Activated naive CD4-positive, alpha-beta T cell treated with anti-CD3 and anti-CD28 coated beads, Interleukin-2, amount 50 U/mL, for 72 hours (primary cell): ENCODE measurements around the gene PAGR1. TPM values are rescaled to one million over a fixed set of nuclear protein-coding genes. Genes with fewer than 3 reads are reported as not detected.
"Not testable (repeated sequence)": the region's sequence is repeated elsewhere in the genome, so short reads cannot be mapped to it uniquely, and the experiment has no call there.

Experiments
- ATAC-seq, 2 donors: fragments of 150-1000 bp; cut with Tn5 transposase; 2 replicates each; pipeline ENCODE4 v1.10.0; 2021; ENCODE audit warnings: mild to moderate bottlenecking in 2 of 2, moderate library complexity in 2 of 2
- DNase-seq, 2 donors: peaks; one replicate each; pipeline ENCODE4 v3.0.0; 2021 to 2022; ENCODE audit warnings: low spot score in 2 of 2
- H3K27ac Mint-ChIP-seq, 2 donors: one replicate each; pipeline ENCODE4 v1.8.0; 2022; ENCODE audit warnings: mild to moderate bottlenecking in 2 of 2, mixed read lengths in 2 of 2
- H3K36me3 Mint-ChIP-seq, 2 donors: one replicate each; pipeline ENCODE4 v1.8.0; 2022; ENCODE audit warnings: mixed read lengths in 2 of 2
- H3K9me3 Mint-ChIP-seq, 2 donors: one replicate each; pipeline ENCODE4 v1.8.0; 2022; ENCODE audit warnings: mixed read lengths in 2 of 2
- total RNA-seq, 2 donors: library from RNA; stranded (reverse); gene quantifications; one replicate each; pipeline ENCODE4 v1.2.3, GENCODE V29; 2022

The PAGR1 gene
- total RNA-seq, 2 donors from 2014 or later: 20.2 to 40.0 TPM

- DNase-seq (peak; percentile 100), ATAC-seq (peak; percentile 97)
- peak within 1 kb of the TSS; percentile 94 to 98 for H3K27ac Mint-ChIP-seq
- peaks cover 41 to 45% of the 10 kb centered on the region in 2 donors for H3K36me3 Mint-ChIP-seq
- H3K9me3 Mint-ChIP-seq: no peaks in the 10 kb centered on the region
These were observed 25.6 kb upstream of the PAGR1 start, which contains the start of gene KIF22 for GRCh38 chr16:29790183-29790948. TSS of gene KIF22 (plus strand) at chr16:29790751. CDS start at chr16:29790760, 9 bp downstream.

DNA sequence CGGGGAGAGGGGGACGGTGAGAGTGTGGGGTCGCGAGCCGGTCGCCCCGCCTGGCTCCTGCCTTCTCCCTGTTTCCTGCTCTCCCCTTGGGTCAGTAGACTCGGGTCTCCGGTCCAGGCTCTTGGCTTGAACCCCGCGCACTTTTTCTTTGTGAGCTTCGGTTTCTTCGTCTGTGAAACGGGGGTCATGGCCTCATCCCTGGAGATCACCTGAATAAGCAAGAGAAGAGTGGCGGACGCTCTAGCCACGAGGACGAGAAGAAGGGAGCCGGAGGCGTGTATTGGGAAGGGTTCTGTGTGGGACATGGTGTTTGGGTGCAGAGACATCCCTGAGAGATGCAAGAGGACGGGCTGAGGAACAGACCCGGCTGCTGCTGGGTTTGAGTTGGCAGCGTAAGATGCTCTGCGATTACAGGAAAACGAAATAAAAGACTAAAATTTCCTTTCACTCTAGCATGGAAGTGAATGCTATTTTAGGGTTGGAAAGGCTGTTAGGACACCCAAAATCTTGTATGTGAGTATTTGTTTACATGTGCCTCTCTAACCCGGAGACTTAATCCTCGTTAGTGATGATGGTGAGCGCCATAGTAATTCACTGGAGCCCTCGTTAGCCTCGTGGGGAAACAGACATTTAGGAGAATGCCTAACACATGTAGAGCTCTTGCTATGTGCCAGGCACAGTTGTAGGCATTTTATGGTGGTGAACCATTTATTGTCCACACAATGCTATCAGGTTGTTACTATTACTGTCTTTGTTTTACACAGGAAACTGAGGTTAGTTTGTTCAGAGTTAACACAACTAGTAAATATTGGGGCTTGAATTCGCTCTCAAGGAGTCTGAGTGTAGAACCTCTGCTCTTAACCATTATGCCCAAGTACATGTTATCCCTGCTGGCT, 24.8 kb upstream of the PAGR1 start:
- H3K27ac Mint-ChIP-seq: peak overlapping the region; percentile 94 to 98
- H3K9me3 Mint-ChIP-seq: no peaks in the 10 kb centered on the region
- ATAC-seq (peak in 1 of 2 donors; percentile 23), DNase-seq (no peak)
- H3K36me3 Mint-ChIP-seq: peaks cover 41 to 45% of the 10 kb centered on the region in 2 donors

GRCh38 chr16:29791845-29792807, 23.8 kb upstream of the PAGR1 start:
- no peak for ATAC-seq
- H3K9me3 Mint-ChIP-seq: no peaks in the 10 kb centered on the region
- H3K27ac Mint-ChIP-seq: peak overlapping the region; percentile 52 to 94
- peaks cover 45 to 50% of the 10 kb centered on the region in 2 donors for H3K36me3 Mint-ChIP-seq
- DNase-seq: no peak

DNA sequence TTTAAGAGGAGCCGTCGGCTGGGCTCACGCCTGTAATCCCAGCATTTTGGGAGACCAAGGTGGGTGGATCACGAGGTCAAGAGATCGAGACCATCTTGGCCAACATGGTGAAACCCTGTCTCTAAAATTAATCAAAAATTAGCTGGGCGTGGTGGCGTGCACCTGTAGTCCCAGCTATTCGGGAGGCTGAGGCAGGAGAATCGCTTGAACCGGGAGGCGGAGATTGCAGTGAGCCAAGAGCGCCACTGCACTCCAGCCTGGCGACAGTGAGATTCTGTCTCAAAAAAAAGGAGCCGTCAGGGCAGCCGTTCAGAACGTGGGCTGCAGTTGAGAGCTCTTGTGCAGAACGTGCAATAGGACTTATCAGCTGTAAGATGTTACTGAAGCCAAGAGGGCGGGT, 22.8 kb upstream of the PAGR1 start:
- not testable (repeated sequence) for H3K9me3 Mint-ChIP-seq, ATAC-seq, DNase-seq
- Mint-ChIP-seq H3K36me3 (peaks cover 51 to 56% of the 10 kb centered on the region in 2 donors), H3K27ac (peak overlapping the region in 1 of 2 donors; percentile 31)

GRCh38 chr16:29794231-29794710, 21.7 kb upstream of the PAGR1 start:
- ATAC-seq: no peak
- no peak overlapping the region for H3K27ac Mint-ChIP-seq
- no peak for DNase-seq
- H3K36me3 Mint-ChIP-seq: peaks cover 56 to 59% of the 10 kb centered on the region in 2 donors
- H3K9me3 Mint-ChIP-seq: no peaks in the 10 kb centered on the region

- DNase-seq: no peak
- no peak for ATAC-seq
- peak overlapping the region; percentile 74 to 89 for H3K27ac Mint-ChIP-seq
- peaks cover 30 to 37% of the 10 kb centered on the region in 2 donors for H3K36me3 Mint-ChIP-seq
- H3K9me3 Mint-ChIP-seq: no peaks in the 10 kb centered on the region
These were observed 13.5 kb upstream of the PAGR1 start for GRCh38 chr16:29802416-29802935.

- H3K27ac Mint-ChIP-seq: peak overlapping the region; percentile 89 to 99
- peaks cover 36 to 40% of the 10 kb centered on the region in 2 donors for H3K36me3 Mint-ChIP-seq
- ATAC-seq (no peak), DNase-seq (no peak)
- no peaks in the 10 kb centered on the region for H3K9me3 Mint-ChIP-seq
These were observed 11.9 kb upstream of the PAGR1 start for GRCh38 chr16:29804020-29804419.

DNA sequence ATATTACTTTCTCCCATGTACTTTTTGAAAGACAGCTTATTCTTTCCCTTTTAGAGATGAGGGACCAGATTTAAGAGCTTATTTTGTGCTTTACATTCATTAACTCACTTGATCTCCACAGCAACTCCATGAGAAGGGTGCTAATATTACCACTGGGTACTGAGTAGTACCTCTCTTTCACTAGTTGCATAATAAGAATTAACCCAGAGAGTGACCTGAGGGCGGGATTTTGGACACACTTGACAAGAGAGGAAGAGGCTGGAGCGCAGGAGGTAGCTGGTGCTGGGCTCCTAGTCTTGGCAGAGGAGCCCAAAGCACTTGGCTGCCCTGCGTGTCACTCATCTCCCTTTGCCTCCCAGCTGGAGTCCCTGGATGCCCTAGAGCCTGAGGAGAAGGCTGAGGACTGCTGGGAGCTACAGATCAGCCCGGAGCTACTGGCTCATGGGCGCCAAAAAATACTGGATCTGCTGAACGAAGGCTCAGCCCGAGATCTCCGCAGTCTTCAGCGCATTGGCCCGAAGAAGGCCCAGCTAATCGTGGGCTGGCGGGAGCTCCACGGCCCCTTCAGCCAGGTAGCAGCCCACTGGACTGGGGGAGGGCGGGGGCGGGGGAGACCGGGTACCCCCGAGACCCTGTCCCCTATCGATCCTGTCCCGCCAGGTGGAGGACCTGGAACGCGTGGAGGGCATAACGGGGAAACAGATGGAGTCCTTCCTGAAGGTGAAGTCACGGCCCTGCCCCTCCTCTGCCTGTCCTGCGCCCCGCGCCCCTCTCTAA, 11.3 kb upstream of the PAGR1 start:
- Mint-ChIP-seq H3K27ac (peak overlapping the region; percentile 89 to 100), H3K36me3 (peaks cover 38 to 42% of the 10 kb centered on the region in 2 donors), H3K9me3 (no peaks in the 10 kb centered on the region)
- no peak for DNase-seq
- no peak for ATAC-seq

GRCh38 chr16:29805232-29806098, 10.5 kb upstream of the PAGR1 start:
- peaks cover 43 to 48% of the 10 kb centered on the region in 2 donors for H3K36me3 Mint-ChIP-seq
- DNase-seq (peak; percentile 98), ATAC-seq (peak; percentile 62 to 69)
- no peaks in the 10 kb centered on the region for H3K9me3 Mint-ChIP-seq
- H3K27ac Mint-ChIP-seq: peak overlapping the region; percentile 89 to 100

DNA sequence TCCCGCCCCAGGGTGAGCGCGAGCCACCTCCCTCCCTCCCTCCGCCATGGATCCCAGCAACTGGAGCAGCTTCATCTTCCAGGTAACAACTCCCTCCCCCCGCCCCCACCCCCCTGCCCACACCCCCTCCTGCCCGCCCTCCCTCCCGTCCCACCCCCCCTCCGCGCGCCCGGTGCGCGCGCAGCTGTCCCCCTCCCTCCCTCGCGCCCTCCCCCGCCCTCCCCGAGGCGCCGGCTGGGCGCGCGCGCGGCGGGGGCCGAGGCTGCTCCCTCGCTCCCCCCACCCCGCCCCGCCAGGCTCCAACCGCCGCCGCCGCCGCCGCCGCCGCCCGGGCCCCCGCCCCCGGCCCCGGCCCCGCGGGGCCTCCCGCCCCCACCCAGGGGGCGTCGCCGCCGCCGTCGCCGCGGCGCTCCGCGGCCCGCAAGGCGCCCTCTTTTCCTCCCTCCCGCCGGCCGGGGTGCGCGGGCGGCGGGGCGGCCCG, 9.8 kb upstream of the PAGR1 start, which contains the start of gene MAZ:
MAZ (plus strand) TSS at position 431 of the 481 bp plus-strand sequence. CDS start 173 bp downstream, outside the sequence.
- DNase-seq (peak in 1 of 2 donors; percentile 64), ATAC-seq (no peak)
- Mint-ChIP-seq H3K36me3 (peaks cover 43 to 48% of the 10 kb centered on the region in 2 donors), H3K27ac (peak within 1 kb of the TSS; percentile 97 to 100), H3K9me3 (no peaks in the 10 kb centered on the region)

DNA sequence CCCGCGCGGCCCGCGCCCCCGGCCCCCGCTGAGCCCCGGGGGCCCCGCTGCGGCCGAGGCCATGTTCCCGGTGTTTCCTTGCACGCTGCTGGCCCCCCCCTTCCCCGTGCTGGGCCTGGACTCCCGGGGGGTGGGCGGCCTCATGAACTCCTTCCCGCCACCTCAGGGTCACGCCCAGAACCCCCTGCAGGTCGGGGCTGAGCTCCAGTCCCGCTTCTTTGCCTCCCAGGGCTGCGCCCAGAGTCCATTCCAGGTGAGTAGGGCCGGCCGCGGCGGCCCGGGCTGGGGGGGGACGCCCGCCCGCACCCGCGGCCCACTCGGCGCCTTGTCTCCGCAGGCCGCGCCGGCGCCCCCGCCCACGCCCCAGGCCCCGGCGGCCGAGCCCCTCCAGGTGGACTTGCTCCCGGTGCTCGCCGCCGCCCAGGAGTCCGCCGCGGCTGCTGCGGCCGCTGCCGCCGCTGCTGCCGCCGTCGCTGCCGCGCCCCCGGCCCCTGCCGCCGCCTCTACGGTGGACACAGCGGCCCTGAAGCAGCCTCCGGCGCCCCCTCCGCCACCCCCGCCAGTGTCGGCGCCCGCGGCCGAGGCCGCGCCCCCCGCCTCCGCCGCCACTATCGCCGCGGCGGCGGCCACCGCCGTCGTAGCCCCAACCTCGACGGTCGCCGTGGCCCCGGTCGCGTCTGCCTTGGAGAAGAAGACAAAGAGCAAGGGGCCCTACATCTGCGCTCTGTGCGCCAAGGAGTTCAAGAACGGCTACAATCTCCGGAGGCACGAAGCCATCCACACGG, 9.1 kb upstream of the PAGR1 start:
- no peak for ATAC-seq
- DNase-seq: peak; percentile 61 to 76
- H3K36me3 Mint-ChIP-seq: peaks cover 43 to 48% of the 10 kb centered on the region in 2 donors
- H3K9me3 Mint-ChIP-seq: no peaks in the 10 kb centered on the region
- peak overlapping the region; percentile 84 to 97 for H3K27ac Mint-ChIP-seq

DNA sequence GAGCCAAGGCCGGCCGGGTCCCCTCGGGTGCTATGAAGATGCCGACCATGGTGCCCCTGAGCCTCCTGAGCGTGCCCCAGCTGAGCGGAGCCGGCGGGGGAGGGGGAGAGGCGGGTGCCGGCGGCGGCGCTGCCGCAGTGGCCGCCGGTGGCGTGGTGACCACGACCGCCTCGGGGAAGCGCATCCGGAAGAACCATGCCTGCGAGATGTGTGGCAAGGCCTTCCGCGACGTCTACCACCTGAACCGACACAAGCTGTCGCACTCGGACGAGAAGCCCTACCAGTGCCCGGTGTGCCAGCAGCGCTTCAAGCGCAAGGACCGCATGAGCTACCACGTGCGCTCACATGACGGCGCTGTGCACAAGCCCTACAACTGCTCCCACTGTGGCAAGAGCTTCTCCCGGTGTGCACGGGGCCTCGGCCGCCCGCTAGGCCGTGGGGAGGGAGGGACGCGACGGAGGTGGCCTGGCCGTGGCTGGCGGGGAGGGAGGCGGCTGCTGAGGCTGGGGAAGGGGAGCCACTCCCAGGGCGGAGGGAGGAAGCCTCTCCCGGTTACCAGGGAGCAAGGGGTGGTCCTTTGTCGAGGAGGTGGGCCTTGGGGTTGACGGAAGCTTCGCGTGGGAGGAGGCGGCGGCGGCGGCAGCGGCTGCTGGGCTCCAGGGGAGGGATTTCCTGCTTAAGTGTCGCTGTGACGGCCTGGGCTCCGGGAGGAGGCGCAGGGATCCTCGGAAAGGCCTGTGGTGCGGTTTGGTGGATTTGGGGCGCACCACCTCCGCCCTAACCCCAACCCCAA, 8.3 kb upstream of the PAGR1 start:
- ATAC-seq: peak; percentile 26 to 37
- H3K36me3 Mint-ChIP-seq: peaks cover 43 to 45% of the 10 kb centered on the region in 2 donors
- DNase-seq: peak; percentile 80 to 92

More for the DNA sequence above, 8.3 kb upstream of the PAGR1 start:
- Mint-ChIP-seq H3K27ac (peak overlapping the region; percentile 93 to 97), H3K9me3 (no peaks in the 10 kb centered on the region)
